OCI-LY1 (cell line): ENCODE measurements around the gene SLC13A1.

Experiments
- CTCF ChIP-seq: fragments of 200-600 bp; sonication (generic), shearing (Covaris generic); IDR thresholded peaks from 2 replicates; pipeline ENCODE4 v1.5.1; 2017; ENCODE audit warnings: mild to moderate bottlenecking, antibody characterized with exemption, low read length, moderate library complexity, mixed read lengths
- EZH2 ChIP-seq: fragments of 200-600 bp; sonication (generic), shearing (Covaris generic); IDR thresholded peaks from 2 replicates; pipeline ENCODE4 v1.8.0; 2017; ENCODE audit warnings: borderline replicate concordance, mixed run types, mild to moderate bottlenecking, antibody characterized with exemption, low read length, moderate library complexity, mixed read lengths

DNA sequence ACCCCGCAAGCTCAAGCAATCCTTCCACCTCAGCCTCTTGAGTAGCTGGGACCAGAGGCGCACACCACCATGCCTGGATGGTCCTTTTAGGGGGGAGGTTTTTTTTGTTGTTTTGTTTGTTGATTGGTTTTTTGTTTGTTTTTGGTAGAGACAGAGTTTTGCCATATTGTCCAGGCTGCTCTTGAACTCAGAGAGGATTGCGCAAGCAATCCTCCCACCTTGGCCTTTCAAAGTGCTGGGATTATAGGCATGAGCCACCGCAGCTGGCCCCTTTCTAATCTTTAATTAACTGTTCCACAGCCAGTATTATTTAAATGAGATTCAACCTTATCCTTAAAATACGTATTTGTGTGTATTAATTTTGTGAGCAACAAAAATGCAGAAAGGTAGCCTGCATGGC lies 65.8 kb downstream of the SLC13A1 start:
- TF ChIP-seq CTCF (no peak), EZH2 (no peak)
